Hepatocyte (in vitro differentiated cells): ENCODE data around the gene PTPRD. TPM values are rescaled to one million over a fixed set of nuclear protein-coding genes. Genes with fewer than 3 reads are reported as not detected.
"Not testable (repeated sequence)": the region's sequence is repeated elsewhere in the genome, so short reads cannot be mapped to it uniquely, and the experiment has no call there.

Experiments
- DNase-seq: peaks from one replicate; pipeline ENCODE4 v3.0.0-alpha.2; 2016; ENCODE audit warnings: low spot score
- H2AFZ ChIP-seq: fragments of 200-600 bp; sonication (generic); 2 replicates; pipeline ENCODE4 v1.6.0; 2016; ENCODE audit warnings: antibody characterized with exemption, mild to moderate bottlenecking
- H3K27ac ChIP-seq: fragments of 200-600 bp; sonication (generic); 2 replicates; pipeline ENCODE4 v1.5.1; 2016; ENCODE audit warnings: mild to moderate bottlenecking
- H3K27me3 ChIP-seq: fragments of 200-600 bp; sonication (generic); 2 replicates; pipeline ENCODE4 v1.6.1; 2016
- H3K36me3 ChIP-seq: fragments of 200-600 bp; sonication (generic); replicated peaks from 2 replicates; pipeline ENCODE4 v1.5.1; 2016; ENCODE audit warnings: low read depth; ENCODE audit not compliant: insufficient read depth
- H3K4me1 ChIP-seq: fragments of 200-600 bp; sonication (generic); 2 replicates; pipeline ENCODE4 v1.5.1; 2016; ENCODE audit warnings: mild to moderate bottlenecking, moderate library complexity; ENCODE audit not compliant: insufficient read depth
- H3K4me2 ChIP-seq: fragments of 200-600 bp; sonication (generic); 2 replicates; pipeline ENCODE4 v1.6.0; 2016
- H3K4me3 ChIP-seq: fragments of 200-600 bp; sonication (generic); 2 replicates; pipeline ENCODE4 v1.5.1; 2016; ENCODE audit warnings: mild to moderate bottlenecking
- H3K79me2 ChIP-seq: fragments of 200-600 bp; sonication (generic); 2 replicates; pipeline ENCODE4 v1.6.0; 2017; ENCODE audit warnings: mild to moderate bottlenecking
- H3K9me2 ChIP-seq: fragments of 200-600 bp; sonication (generic); replicated peaks from 2 replicates; pipeline ENCODE4 v1.6.0; 2017; ENCODE audit warnings: mild to moderate bottlenecking; ENCODE audit not compliant: insufficient read depth
- H3K9me3 ChIP-seq: fragments of 200-600 bp; sonication (generic); 2 replicates; pipeline ENCODE4 v1.5.1; 2016; ENCODE audit warnings: low read depth, mild to moderate bottlenecking
- H4K20me1 ChIP-seq: fragments of 200-600 bp; sonication (generic); 2 replicates; pipeline ENCODE4 v1.6.0; 2016; ENCODE audit warnings: mild to moderate bottlenecking; ENCODE audit not compliant: insufficient read depth, poor library complexity, severe bottlenecking
- CTCF ChIP-seq: fragments of 200-600 bp; sonication (generic); IDR thresholded peaks from 2 replicates; pipeline ENCODE4 v1.5.1; 2016; ENCODE audit warnings: antibody characterized with exemption, mild to moderate bottlenecking; ENCODE audit not compliant: poor library complexity
- EZH2 ChIP-seq: fragments of 200-600 bp; sonication (generic); IDR thresholded peaks from 2 replicates; pipeline ENCODE4 v1.6.1; 2016; ENCODE audit warnings: antibody characterized with exemption, mild to moderate bottlenecking, borderline replicate concordance
- EZH2phosphoT487 ChIP-seq: fragments of 200-600 bp; sonication (generic); IDR thresholded peaks from one replicate; pipeline ENCODE4 v1.6.1; 2018; ENCODE audit warnings: antibody characterized with exemption, mild to moderate bottlenecking, low read depth, moderate library complexity; ENCODE audit not compliant: unreplicated experiment, severe bottlenecking
- WGBS: methylation state at CpG from one replicate; pipeline ENCODE4 v1.1.6; 2016; ENCODE audit warnings: low lambda C conversion rate; ENCODE audit errors: missing lambda C conversion rate; 5-methylcytosine and 5-hydroxymethylcytosine counted together
- polyA plus RNA-seq: library from polyadenylated mRNA; unstranded; fragments of >200 nt; fragmentation: Nextera tagmentation; extraction: Ambion mirVana; gene quantifications from 2 replicates; pipeline ENCODE4 v1.2.1, GENCODE V29; 2016
- total RNA-seq: library from RNA; depleted of rRNA; stranded (reverse); fragments of >200 nt; gene quantifications from 2 replicates; pipeline ENCODE4 v1.2.3, GENCODE V29; 2014

Gene PTPRD
- total and polyA plus RNA-seq, 2 experiments from 2014 or later, result 6.5 to 77.6 TPM

GRCh38 chr9:10488937-10489336, 123.9 kb downstream of the PTPRD start:
- Histone ChIP-seq H3K9me3 (no peaks in the 10 kb centered on the region), H3K4me1 (no peaks in the 10 kb centered on the region), H3K36me3 (no peaks in the 10 kb centered on the region), H3K4me2 (no peak overlapping the region), H3K79me2 (no peaks in the 10 kb centered on the region), H4K20me1 (no peaks in the 10 kb centered on the region), H3K27ac (no peak overlapping the region), H2AFZ (no peak overlapping the region), H3K9me2 (no peaks in the 10 kb centered on the region), H3K27me3 (no peaks in the 10 kb centered on the region), H3K4me3 (no peak overlapping the region)
- TF ChIP-seq EZH2, result no peak
- no peak for TF ChIP-seq EZH2phosphoT487
- no peak for TF ChIP-seq CTCF
- no peak for DNase-seq
- WGBS, result 82% methylated on average over 4 of the region's 4 CpGs

GRCh38 chr9:10479172-10479571, 133.6 kb downstream of the PTPRD start:
- H3K4me2 ChIP-seq, result no peak overlapping the region
- 31% methylated on average over 3 of the region's 3 CpGs for WGBS
- H3K36me3 ChIP-seq, result no peaks in the 10 kb centered on the region
- DNase-seq, result peak; percentile 4
- TF ChIP-seq EZH2phosphoT487 (no peak), EZH2 (no peak), CTCF (peak; percentile 30)
- no peaks in the 10 kb centered on the region for H3K4me1 ChIP-seq
- no peaks in the 10 kb centered on the region for H3K79me2 ChIP-seq
- no peak overlapping the region for H3K4me3 ChIP-seq
- no peak overlapping the region for H2AFZ ChIP-seq
- no peak overlapping the region for H3K27ac ChIP-seq
- H3K27me3 ChIP-seq, result no peaks in the 10 kb centered on the region
- no peaks in the 10 kb centered on the region for H3K9me2 ChIP-seq
- no peaks in the 10 kb centered on the region for H4K20me1 ChIP-seq
- no peaks in the 10 kb centered on the region for H3K9me3 ChIP-seq

GRCh38 chr9:10449201-10449617, 163.6 kb downstream of the PTPRD start:
- H3K79me2 ChIP-seq, H2AFZ ChIP-seq, H3K27ac ChIP-seq, H3K9me2 ChIP-seq, H3K4me1 ChIP-seq, H3K36me3 ChIP-seq, DNase-seq, H3K4me3 ChIP-seq, H3K9me3 ChIP-seq, H3K4me2 ChIP-seq, H4K20me1 ChIP-seq, H3K27me3 ChIP-seq: not testable (repeated sequence)
- WGBS, result 93% methylated on average over 23 of the region's 28 CpGs

GRCh38 chr9:10447036-10447435, 165.8 kb downstream of the PTPRD start:
- no peaks in the 10 kb centered on the region for H3K9me2 ChIP-seq
- no peak overlapping the region for H3K4me2 ChIP-seq
- no peak overlapping the region for H2AFZ ChIP-seq
- H3K36me3 ChIP-seq, result no peaks in the 10 kb centered on the region
- no peaks in the 10 kb centered on the region for H3K4me1 ChIP-seq
- no peak overlapping the region for H3K27ac ChIP-seq
- no peak for DNase-seq
- H3K27me3 ChIP-seq, result no peaks in the 10 kb centered on the region
- H4K20me1 ChIP-seq, result no peaks in the 10 kb centered on the region
- H3K4me3 ChIP-seq, result no peak overlapping the region
- no peaks in the 10 kb centered on the region for H3K9me3 ChIP-seq
- 90% methylated on average over 3 of the region's 3 CpGs for WGBS
- TF ChIP-seq EZH2 (no peak), CTCF (no peak), EZH2phosphoT487 (no peak)
- no peaks in the 10 kb centered on the region for H3K79me2 ChIP-seq
